Transverse colon (tissue), 4 donors: ENCODE data around the gene PRR23E. TPM values are rescaled to one million over a fixed set of nuclear protein-coding genes. Genes with fewer than 3 reads are reported as not detected.

Source experiments
- DNase-seq: peaks from one replicate; pipeline ENCODE4 v3.0.0-alpha.2; 2019
- H3K27ac ChIP-seq, 4 donors: fragments of 200-600 bp; sonication (generic); 2 replicates each; pipeline ENCODE4 v1.5.1; 2016 to 2018; ENCODE audit warnings: inconsistent platforms in 4 of 4
- H3K27me3 ChIP-seq: fragments of 200-600 bp; sonication (generic); 2 replicates; pipeline ENCODE4 v1.5.1; 2017; ENCODE audit warnings: inconsistent platforms
- H3K36me3 ChIP-seq, 4 donors: fragments of 200-600 bp; sonication (generic); 2 replicates each; pipeline ENCODE4 v1.5.1; 2017 to 2019; ENCODE audit warnings: inconsistent platforms in 4 of 4
- H3K4me1 ChIP-seq, 4 donors: fragments of 200-600 bp; sonication (generic); 2 replicates each; pipeline ENCODE4 v1.5.1; 2017 to 2020; ENCODE audit warnings: inconsistent platforms in 4 of 4
- H3K4me3 ChIP-seq, 4 donors: fragments of 200-600 bp; sonication (generic); 1 replicate in 1 of 4; 2 replicates in 3 of 4; pipeline versions ENCODE4 v1.5.1 to v1.6.1; 2017 to 2019; ENCODE audit warnings: inconsistent platforms in 4 of 4
- H3K9me3 ChIP-seq, 2 donors: fragments of 200-600 bp; sonication (generic); 2 replicates each; pipeline ENCODE4 v1.5.1; 2017 to 2019; ENCODE audit warnings: inconsistent platforms in 2 of 2
- EP300 ChIP-seq: sonication (generic); formaldehyde crosslinking; IDR thresholded peaks from one replicate; pipeline ENCODE4 v1.6.1; 2017; ENCODE audit warnings: antibody characterized with exemption, low read depth
- POLR2A ChIP-seq: fragments of 450-650 bp; IDR thresholded peaks from one replicate; pipeline ENCODE4 v1.6.1; 2016; ENCODE audit warnings: antibody characterized with exemption, mild to moderate bottlenecking, moderate library complexity
- POLR2AphosphoS5 ChIP-seq, 3 donors: sonication (generic); formaldehyde crosslinking; IDR thresholded peaks; one replicate each; pipeline ENCODE4 v1.6.1; 2016; ENCODE audit warnings: antibody characterized with exemption in 3 of 3
- WGBS, 2 donors: methylation state at CpG; one replicate each; pipeline ENCODE4 v1.1.5; 2018; ENCODE audit warnings: low coverage in 1 of 2; 5-methylcytosine and 5-hydroxymethylcytosine counted together
- in situ Hi-C, 4 donors: fragments of 200-750 bp; cut with MboI; loops; one replicate each; pipeline versions ENCODE4 v1.15.0 to v1.15.1; 2017; ENCODE audit warnings: low sequenced_read_pairs in 3 of 4, low pct_ligation_motif_present in 1 of 4, low pct_unique_long_range_greater_than_20kb in 1 of 4
- intact Hi-C: fragments of 100-400 bp; cut with DNase I; formaldehyde crosslinking; loops from one replicate; pipeline ENCODE4 v1.15.1; 2023; ENCODE audit warnings: low total_unique reads
- total RNA-seq, 4 donors: library from RNA; depleted of rRNA; stranded (reverse); fragments of >200 nt; gene quantifications; one replicate each; pipeline ENCODE4 v1.1.0, GENCODE V29; 2016
- TF ChIP-seq, protein P1 (sequence below), 5 experiments: fragments of 200-600 bp in 3 of 5; fragments of 450-650 bp in 2 of 5; sonication (generic) in 3 of 5; IDR thresholded peaks; 1 replicate in 2 of 5; 2 replicates in 3 of 5; pipeline ENCODE4 v1.5.1; 2016 to 2017; ENCODE audit warnings: antibody characterized with exemption in 5 of 5, inconsistent platforms in 3 of 5, mild to moderate bottlenecking in 2 of 5, moderate library complexity in 1 of 5

PRR23E gene
- total RNA-seq, 4 donors from 2014 or later: not detected

DNA sequence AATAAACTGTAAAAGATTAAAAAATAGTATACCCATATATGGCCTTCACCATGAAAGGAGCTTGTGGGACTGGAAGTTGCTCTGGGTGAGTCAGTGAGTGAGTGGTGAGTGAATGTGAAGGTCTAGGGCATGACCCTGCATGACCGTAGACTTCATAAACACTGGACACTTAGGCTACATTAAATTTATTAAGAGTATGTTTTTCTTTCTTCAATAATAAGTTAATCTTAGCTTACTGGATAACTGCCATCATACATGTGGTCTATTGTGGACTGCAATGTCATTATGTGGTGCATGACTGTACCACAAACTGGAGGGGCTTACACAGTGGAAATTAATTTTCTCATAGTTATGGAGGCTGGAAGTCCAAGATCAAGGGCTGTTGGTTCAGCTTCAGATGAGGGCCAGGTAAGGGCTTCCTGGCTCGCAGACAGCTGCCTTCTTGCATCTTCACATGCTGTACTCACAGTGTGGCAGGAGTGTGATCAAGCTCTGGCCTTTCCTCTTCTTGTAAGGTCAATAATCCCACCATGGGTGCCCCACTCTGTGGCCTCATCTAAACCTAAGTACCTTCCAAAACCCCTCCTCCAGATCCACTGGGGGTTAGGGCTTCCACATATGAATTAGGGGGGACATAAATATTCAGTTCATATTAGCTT is 40.8 kb upstream of the PRR23E start:
- no peaks in the 10 kb centered on the region for H3K36me3 ChIP-seq
- TF ChIP-seq POLR2AphosphoS5 (IDR thresholded peaks at IDR 0.05) (no peak), EP300 (no peak), POLR2A (no peak)
- TF ChIP-seq, protein P1, sequence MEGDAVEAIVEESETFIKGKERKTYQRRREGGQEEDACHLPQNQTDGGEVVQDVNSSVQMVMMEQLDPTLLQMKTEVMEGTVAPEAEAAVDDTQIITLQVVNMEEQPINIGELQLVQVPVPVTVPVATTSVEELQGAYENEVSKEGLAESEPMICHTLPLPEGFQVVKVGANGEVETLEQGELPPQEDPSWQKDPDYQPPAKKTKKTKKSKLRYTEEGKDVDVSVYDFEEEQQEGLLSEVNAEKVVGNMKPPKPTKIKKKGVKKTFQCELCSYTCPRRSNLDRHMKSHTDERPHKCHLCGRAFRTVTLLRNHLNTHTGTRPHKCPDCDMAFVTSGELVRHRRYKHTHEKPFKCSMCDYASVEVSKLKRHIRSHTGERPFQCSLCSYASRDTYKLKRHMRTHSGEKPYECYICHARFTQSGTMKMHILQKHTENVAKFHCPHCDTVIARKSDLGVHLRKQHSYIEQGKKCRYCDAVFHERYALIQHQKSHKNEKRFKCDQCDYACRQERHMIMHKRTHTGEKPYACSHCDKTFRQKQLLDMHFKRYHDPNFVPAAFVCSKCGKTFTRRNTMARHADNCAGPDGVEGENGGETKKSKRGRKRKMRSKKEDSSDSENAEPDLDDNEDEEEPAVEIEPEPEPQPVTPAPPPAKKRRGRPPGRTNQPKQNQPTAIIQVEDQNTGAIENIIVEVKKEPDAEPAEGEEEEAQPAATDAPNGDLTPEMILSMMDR (IDR thresholded peaks at IDR 0.05): no peak
- H3K27ac ChIP-seq: no peak overlapping the region
- H3K27me3 ChIP-seq: peaks cover 6% of the 10 kb centered on the region
- no peak for DNase-seq
- H3K4me3 ChIP-seq: no peak overlapping the region
- in situ Hi-C loops: no loop called here
- intact Hi-C loops: no loop called here
- WGBS, 2 donors: 66 to 80% methylated on average over 1 to 2 of the region's 2 CpGs
- no peaks in the 10 kb centered on the region for H3K9me3 ChIP-seq
- H3K4me1 ChIP-seq: no peaks in the 10 kb centered on the region

GRCh38 chr3:127152684-127153505 is 40.0 kb upstream of the PRR23E start:
- Histone ChIP-seq H3K27me3 (peaks cover 9% of the 10 kb centered on the region), H3K4me3 (no peak overlapping the region), H3K4me1 (peaks cover 0 to 3% (median 0%) of the 10 kb centered on the region in 4 donors), H3K9me3 (no peaks in the 10 kb centered on the region), H3K36me3 (no peaks in the 10 kb centered on the region), H3K27ac (no peak overlapping the region)
- 81% methylated on average over 10 of the region's 10 CpGs; no CpG with 5 or more reads in 1 of the 2 donors for WGBS, 2 donors
- TF ChIP-seq POLR2A: no peak
- TF ChIP-seq POLR2AphosphoS5 (IDR thresholded peaks at IDR 0.05): no peak
- no peak for TF ChIP-seq EP300
- TF ChIP-seq, protein P1 (IDR thresholded peaks at IDR 0.05): no peak
- in situ Hi-C loops (no loop called here), intact Hi-C loops (no loop called here)
- no peak for DNase-seq

DNA sequence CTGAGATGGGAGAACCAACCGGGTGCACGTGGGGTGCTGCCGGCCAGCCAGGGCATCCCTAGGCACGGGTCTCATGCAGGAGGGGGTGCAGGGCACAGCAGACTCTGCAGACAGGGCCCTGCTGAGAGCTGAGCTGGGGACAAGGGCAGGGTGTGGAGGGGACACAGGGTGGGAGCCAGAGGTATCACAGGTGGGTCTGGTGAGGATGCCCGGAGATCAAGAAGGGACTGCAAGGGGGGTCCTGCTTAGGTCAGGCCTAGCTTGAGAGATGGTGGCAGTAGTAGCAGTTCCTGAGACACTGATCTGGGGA is 39.5 kb upstream of the PRR23E start:
- intact Hi-C loops (no loop called here), in situ Hi-C loops (no loop called here)
- no peaks in the 10 kb centered on the region for H3K9me3 ChIP-seq
- no peak for DNase-seq
- no peaks in the 10 kb centered on the region for H3K36me3 ChIP-seq
- peaks cover 0 to 3% (median 0%) of the 10 kb centered on the region in 4 donors for H3K4me1 ChIP-seq
- 100% methylated on average over 5 of the region's 5 CpGs; no CpG with 5 or more reads in 1 of the 2 donors for WGBS, 2 donors
- H3K27me3 ChIP-seq: peaks cover 13% of the 10 kb centered on the region
- no peak overlapping the region for H3K27ac ChIP-seq
- no peak overlapping the region for H3K4me3 ChIP-seq
- TF ChIP-seq EP300 (no peak), POLR2AphosphoS5 (IDR thresholded peaks at IDR 0.05) (no peak), POLR2A (no peak)
- TF ChIP-seq, protein P1 (IDR thresholded peaks at IDR 0.05): no peak

DNA sequence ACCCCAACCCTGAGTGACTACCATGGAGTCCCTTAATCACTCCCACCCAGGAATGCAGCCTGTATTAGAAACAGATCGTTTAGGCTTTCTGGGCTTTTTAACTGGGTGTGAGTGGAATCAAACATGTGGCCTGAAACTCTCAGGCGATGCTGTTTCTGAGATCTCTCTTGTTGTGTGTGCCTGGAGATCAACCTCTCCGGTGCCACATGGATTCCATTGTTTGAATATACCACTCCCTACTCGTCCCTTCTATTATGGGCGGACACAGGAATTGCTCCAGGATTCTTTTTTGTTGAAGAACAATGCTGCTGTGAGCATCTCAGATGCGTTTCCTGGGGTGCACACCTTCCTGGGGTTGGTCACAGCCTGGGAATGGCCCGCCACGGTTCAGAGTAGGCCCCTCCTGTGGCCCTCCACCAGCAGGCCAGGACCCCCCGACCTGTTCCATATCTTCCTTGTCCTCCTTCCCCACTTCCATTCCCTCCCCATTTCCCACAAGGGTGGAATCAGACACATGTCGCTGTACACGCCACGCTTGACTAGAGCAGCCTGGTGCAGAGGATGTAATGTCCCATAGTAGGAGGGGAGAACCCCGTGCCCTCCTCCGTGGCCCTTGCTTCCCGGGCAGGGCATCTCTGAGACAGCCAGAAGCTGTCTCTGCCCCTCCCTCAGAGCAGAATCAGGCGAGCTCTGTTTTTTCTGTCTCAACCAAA is 36.4 kb upstream of the PRR23E start:
- peaks cover 19% of the 10 kb centered on the region for H3K27me3 ChIP-seq

More for the DNA sequence above, 36.4 kb upstream of the PRR23E start:
- Histone ChIP-seq H3K9me3 (no peaks in the 10 kb centered on the region), H3K36me3 (no peaks in the 10 kb centered on the region), H3K4me1 (peaks cover 0 to 3% (median 0%) of the 10 kb centered on the region in 4 donors), H3K4me3 (no peak overlapping the region), H3K27ac (no peak overlapping the region)
- in situ Hi-C loops: no loop called here
- TF ChIP-seq, protein P1 (IDR thresholded peaks at IDR 0.05): no peak
- no peak for TF ChIP-seq EP300
- TF ChIP-seq POLR2AphosphoS5 (IDR thresholded peaks at IDR 0.05): no peak
- TF ChIP-seq POLR2A: no peak
- intact Hi-C loops: no loop called here
- DNase-seq: no peak
- 26 to 48% methylated on average over 5 to 16 of the region's 16 CpGs for WGBS, 2 donors
